ENCODE measurements around the gene MRPL1. TPM values are rescaled to one million over a fixed set of nuclear protein-coding genes. Genes with fewer than 3 reads are reported as not detected.

MRPL1 gene
- total RNA-seq, 1 donor from 2014 or later: 50.8 TPM

- Histone ChIP-seq H3K4me3 (no peak overlapping the region), H3K4me1 (peaks cover 5% of the 10 kb centered on the region), H3K27me3 (ENCODE audit: low read depth) (no peaks in the 10 kb centered on the region), H3K36me3 (no peaks in the 10 kb centered on the region), H3K27ac (replicated peaks) (no peak overlapping the region), H3K9me3 (replicated peaks) (no peaks in the 10 kb centered on the region)
- TF ChIP-seq CTCF (IDR thresholded peaks at IDR 0.05; ENCODE audit: borderline replicate concordance): no peak
- intact Hi-C loops (cut with micrococcal nuclease): no loop called here
- DNase-seq: no peak
These were observed 127.3 kb downstream of the MRPL1 start for GRCh38 chr4:77989968-77990367.

- Histone ChIP-seq H3K27ac (replicated peaks) (no peak overlapping the region), H3K9me3 (replicated peaks) (no peaks in the 10 kb centered on the region), H3K36me3 (no peaks in the 10 kb centered on the region), H3K4me1 (peaks cover 5% of the 10 kb centered on the region), H3K27me3 (ENCODE audit: low read depth) (no peaks in the 10 kb centered on the region), H3K4me3 (no peak overlapping the region)
- no peak for DNase-seq
- no peak for TF ChIP-seq CTCF (IDR thresholded peaks at IDR 0.05; ENCODE audit: borderline replicate concordance)
- intact Hi-C loops (cut with micrococcal nuclease): no loop called here
These were observed 127.8 kb downstream of the MRPL1 start for GRCh38 chr4:77990456-77990855.

GRCh38 chr4:77990904-77991358 is 128.3 kb downstream of the MRPL1 start:
- no peak for DNase-seq
- peaks cover 5% of the 10 kb centered on the region for H3K4me1 ChIP-seq
- no peak for TF ChIP-seq CTCF (IDR thresholded peaks at IDR 0.05; ENCODE audit: borderline replicate concordance)
- H3K4me3 ChIP-seq: no peak overlapping the region
- H3K27me3 ChIP-seq (ENCODE audit: low read depth): no peaks in the 10 kb centered on the region
- H3K27ac ChIP-seq (replicated peaks): no peak overlapping the region
- H3K36me3 ChIP-seq: no peaks in the 10 kb centered on the region
- intact Hi-C loops (cut with micrococcal nuclease): no loop called here
- no peaks in the 10 kb centered on the region for H3K9me3 ChIP-seq (replicated peaks)

GRCh38 chr4:77992581-77992980 is 130.0 kb downstream of the MRPL1 start:
- no peak for TF ChIP-seq CTCF (IDR thresholded peaks at IDR 0.05; ENCODE audit: borderline replicate concordance)
- no peak overlapping the region for H3K4me3 ChIP-seq
- H3K9me3 ChIP-seq (replicated peaks): no peaks in the 10 kb centered on the region
- no peak for DNase-seq
- no peak overlapping the region for H3K27ac ChIP-seq (replicated peaks)
- intact Hi-C loops (cut with micrococcal nuclease): no loop called here
- H3K27me3 ChIP-seq (ENCODE audit: low read depth): no peaks in the 10 kb centered on the region
- H3K36me3 ChIP-seq: no peaks in the 10 kb centered on the region
- H3K4me1 ChIP-seq: peaks cover 5% of the 10 kb centered on the region

- intact Hi-C loops (cut with micrococcal nuclease): no loop called here
- DNase-seq: no peak
These were observed 131.6 kb downstream of the MRPL1 start for GRCh38 chr4:77994194-77994721.

More at GRCh38 chr4:77994194-77994721, 131.6 kb downstream of the MRPL1 start:
- Histone ChIP-seq H3K9me3 (replicated peaks) (no peaks in the 10 kb centered on the region), H3K27me3 (ENCODE audit: low read depth) (no peaks in the 10 kb centered on the region), H3K27ac (replicated peaks) (no peak overlapping the region), H3K4me3 (no peak overlapping the region), H3K4me1 (peaks cover 5% of the 10 kb centered on the region), H3K36me3 (no peaks in the 10 kb centered on the region)
- peak; percentile 69 for TF ChIP-seq CTCF (IDR thresholded peaks at IDR 0.05; ENCODE audit: borderline replicate concordance)
